Endothelial cell (in vitro differentiated cells): Measurements from ENCODE around the gene PTPN4. TPM values are rescaled to one million over a fixed set of nuclear protein-coding genes. Genes with fewer than 3 reads are reported as not detected.

Source experiments
- DNase-seq: peaks from one replicate; pipeline ENCODE4 v3.0.0; 2021; ENCODE audit warnings: low spot score
- H3K27ac Mint-ChIP-seq: one replicate; pipeline ENCODE4 v1.8.0; 2021; ENCODE audit warnings: mixed read lengths, inconsistent platforms; ENCODE audit not compliant: unreplicated experiment
- H3K27me3 Mint-ChIP-seq: one replicate; pipeline ENCODE4 v1.8.0; 2021; ENCODE audit warnings: mild to moderate bottlenecking, moderate library complexity, mixed read lengths, inconsistent platforms; ENCODE audit not compliant: unreplicated experiment
- H3K36me3 Mint-ChIP-seq: one replicate; pipeline ENCODE4 v1.8.0; 2021; ENCODE audit warnings: mild to moderate bottlenecking, low read depth, mixed read lengths, inconsistent platforms; ENCODE audit not compliant: unreplicated experiment
- H3K4me1 Mint-ChIP-seq: one replicate; pipeline ENCODE4 v1.8.0; 2021; ENCODE audit warnings: mild to moderate bottlenecking, mixed read lengths, inconsistent platforms; ENCODE audit not compliant: unreplicated experiment
- H3K4me3 Mint-ChIP-seq: one replicate; pipeline ENCODE4 v1.8.0; 2021; ENCODE audit warnings: mild to moderate bottlenecking, mixed read lengths, inconsistent platforms; ENCODE audit not compliant: unreplicated experiment
- H3K9me3 Mint-ChIP-seq: one replicate; pipeline ENCODE4 v1.8.0; 2021; ENCODE audit warnings: mixed read lengths, inconsistent platforms; ENCODE audit not compliant: unreplicated experiment
- CTCF ChIP-seq: fragments of 200-600 bp; sonication (generic); IDR thresholded peaks from one replicate; pipeline ENCODE4 v1.5.0; 2021; ENCODE audit warnings: antibody characterized with exemption; ENCODE audit not compliant: unreplicated experiment
- total RNA-seq: library from RNA; stranded (reverse); fragmentation: NEBNext Ultra II Directional; extraction: Animal tissue kit (Norgen Biotek cat#: 25700); gene quantifications from one replicate; pipeline ENCODE4 v1.2.1, GENCODE V29; 2021; ENCODE audit not compliant: unreplicated experiment

The PTPN4 gene
- total RNA-seq, 1 donor from 2014 or later, result 51.0 TPM

- no peak for TF ChIP-seq CTCF
- Mint-ChIP-seq H3K9me3 (no peaks in the 10 kb centered on the region), H3K27me3 (peaks cover 4% of the 10 kb centered on the region), H3K4me3 (no peak overlapping the region), H3K27ac (no peak overlapping the region), H3K36me3 (peaks cover 29% of the 10 kb centered on the region), H3K4me1 (peaks cover 24% of the 10 kb centered on the region)
- no peak for DNase-seq
Measured at GRCh38 chr2:119901013-119901412, 141.3 kb downstream of the PTPN4 start.

GRCh38 chr2:119910566-119910965 is 150.8 kb downstream of the PTPN4 start:
- TF ChIP-seq CTCF, result no peak
- DNase-seq, result no peak
- H3K27ac Mint-ChIP-seq, result no peak overlapping the region
- no peaks in the 10 kb centered on the region for H3K27me3 Mint-ChIP-seq
- H3K9me3 Mint-ChIP-seq, result no peaks in the 10 kb centered on the region
- H3K36me3 Mint-ChIP-seq, result peaks cover 31% of the 10 kb centered on the region
- H3K4me1 Mint-ChIP-seq, result peaks cover 15% of the 10 kb centered on the region
- no peak overlapping the region for H3K4me3 Mint-ChIP-seq

- Mint-ChIP-seq H3K27me3 (no peaks in the 10 kb centered on the region), H3K9me3 (no peaks in the 10 kb centered on the region), H3K27ac (no peak overlapping the region), H3K36me3 (peaks cover 10% of the 10 kb centered on the region), H3K4me1 (peaks cover 4% of the 10 kb centered on the region), H3K4me3 (no peak overlapping the region)
- no peak for TF ChIP-seq CTCF
- no peak for DNase-seq
Measured at GRCh38 chr2:119914266-119914665, 154.5 kb downstream of the PTPN4 start.

- no peak for TF ChIP-seq CTCF
- no peaks in the 10 kb centered on the region for H3K4me1 Mint-ChIP-seq
- H3K9me3 Mint-ChIP-seq, result no peaks in the 10 kb centered on the region
- no peaks in the 10 kb centered on the region for H3K36me3 Mint-ChIP-seq
- H3K27ac Mint-ChIP-seq, result no peak overlapping the region
- H3K27me3 Mint-ChIP-seq, result no peaks in the 10 kb centered on the region
- no peak overlapping the region for H3K4me3 Mint-ChIP-seq
- DNase-seq, result no peak
Measured at GRCh38 chr2:119921825-119922224, 162.1 kb downstream of the PTPN4 start.

DNA sequence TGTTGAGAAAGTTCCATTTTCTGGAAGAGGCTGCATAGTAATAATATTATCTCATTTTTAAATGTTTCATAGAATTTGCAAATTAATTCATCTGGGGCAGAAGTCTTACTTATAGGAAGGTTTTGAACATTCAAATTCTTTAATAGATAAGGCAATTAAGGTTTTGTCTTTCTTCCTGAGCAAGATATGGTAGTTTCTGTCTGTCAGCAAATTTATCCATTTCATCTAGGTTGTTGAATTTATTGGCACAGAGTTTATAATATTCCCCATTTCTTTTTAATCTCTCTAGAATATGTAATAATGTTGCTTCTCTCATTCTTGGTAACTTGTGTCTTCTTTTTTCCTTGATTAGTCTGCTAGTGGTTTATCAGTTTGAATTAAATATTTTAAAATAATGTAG is 163.0 kb downstream of the PTPN4 start:
- Mint-ChIP-seq H3K36me3 (no peaks in the 10 kb centered on the region), H3K9me3 (no peaks in the 10 kb centered on the region), H3K4me1 (no peaks in the 10 kb centered on the region), H3K4me3 (no peak overlapping the region), H3K27ac (no peak overlapping the region), H3K27me3 (no peaks in the 10 kb centered on the region)
- DNase-seq, result no peak
- no peak for TF ChIP-seq CTCF
